WERI-Rb-1 (cell line): ENCODE measurements around the gene EPB41L4B.

Source experiments
- DNase-seq: peaks from one replicate; pipeline ENCODE4 v3.0.0-alpha.2; 2020
- H3K27ac ChIP-seq: fragments of 250-450 bp; sonication (Bioruptor Pico); 2 replicates; pipeline ENCODE4 v1.5.1; 2020; ENCODE audit warnings: mild to moderate bottlenecking, moderate library complexity
- H3K27me3 ChIP-seq: fragments of 250-450 bp; sonication (Bioruptor Pico); 2 replicates; pipeline ENCODE4 v1.5.1; 2021; ENCODE audit warnings: mild to moderate bottlenecking, low read depth, moderate library complexity; ENCODE audit not compliant: insufficient read depth, severe bottlenecking
- H3K36me3 ChIP-seq: fragments of 250-450 bp; sonication (Bioruptor Pico); 2 replicates; pipeline ENCODE4 v1.5.1; 2020; ENCODE audit warnings: mild to moderate bottlenecking, moderate library complexity
- H3K4me3 ChIP-seq: 2 replicates; pipeline ENCODE4 v1.5.1; 2011; ENCODE audit warnings: low read depth, mild to moderate bottlenecking, control low read depth, low read length
- H3K9me3 ChIP-seq: fragments of 250-450 bp; sonication (Bioruptor Pico); 2 replicates; pipeline ENCODE4 v1.5.1; 2021; ENCODE audit warnings: mild to moderate bottlenecking, moderate library complexity; ENCODE audit not compliant: severe bottlenecking
- TF ChIP-seq, protein P1 (sequence below): IDR thresholded peaks from 2 replicates; pipeline ENCODE4 v1.5.1; 2011; ENCODE audit warnings: low read depth, mild to moderate bottlenecking, control low read depth, inconsistent platforms, low read length

EPB41L4B gene

DNA sequence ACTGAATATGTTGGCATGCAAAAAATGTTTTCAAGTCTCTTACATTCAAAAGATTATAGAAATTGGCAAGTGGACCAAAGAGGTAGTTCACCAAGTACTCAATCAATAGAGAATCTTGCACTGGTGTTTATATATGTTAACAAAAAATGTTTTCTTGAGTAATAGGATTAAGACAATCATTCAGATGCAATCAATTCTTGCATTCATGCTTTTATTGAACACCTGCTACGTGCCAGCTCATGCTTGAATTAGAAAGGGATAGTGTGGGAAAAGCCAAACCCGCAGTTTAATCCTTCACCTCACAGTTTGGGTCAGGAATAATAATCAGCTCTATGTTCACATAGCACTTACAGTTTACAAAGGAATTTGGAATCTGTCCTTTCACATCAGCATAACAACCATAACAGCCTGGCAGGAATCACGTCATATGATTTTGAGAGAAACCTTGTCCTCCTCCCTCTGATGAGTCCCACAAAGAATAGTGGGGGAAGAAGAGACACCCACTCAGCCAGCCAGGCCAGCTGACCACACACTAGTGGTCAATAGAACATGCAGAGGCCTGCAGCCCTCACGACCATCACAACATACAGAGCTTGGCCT, 117.0 kb downstream of the EPB41L4B start:
- H3K36me3 ChIP-seq = no peaks in the 10 kb centered on the region
- H3K4me3 ChIP-seq = no peak overlapping the region
- TF ChIP-seq, protein P1, sequence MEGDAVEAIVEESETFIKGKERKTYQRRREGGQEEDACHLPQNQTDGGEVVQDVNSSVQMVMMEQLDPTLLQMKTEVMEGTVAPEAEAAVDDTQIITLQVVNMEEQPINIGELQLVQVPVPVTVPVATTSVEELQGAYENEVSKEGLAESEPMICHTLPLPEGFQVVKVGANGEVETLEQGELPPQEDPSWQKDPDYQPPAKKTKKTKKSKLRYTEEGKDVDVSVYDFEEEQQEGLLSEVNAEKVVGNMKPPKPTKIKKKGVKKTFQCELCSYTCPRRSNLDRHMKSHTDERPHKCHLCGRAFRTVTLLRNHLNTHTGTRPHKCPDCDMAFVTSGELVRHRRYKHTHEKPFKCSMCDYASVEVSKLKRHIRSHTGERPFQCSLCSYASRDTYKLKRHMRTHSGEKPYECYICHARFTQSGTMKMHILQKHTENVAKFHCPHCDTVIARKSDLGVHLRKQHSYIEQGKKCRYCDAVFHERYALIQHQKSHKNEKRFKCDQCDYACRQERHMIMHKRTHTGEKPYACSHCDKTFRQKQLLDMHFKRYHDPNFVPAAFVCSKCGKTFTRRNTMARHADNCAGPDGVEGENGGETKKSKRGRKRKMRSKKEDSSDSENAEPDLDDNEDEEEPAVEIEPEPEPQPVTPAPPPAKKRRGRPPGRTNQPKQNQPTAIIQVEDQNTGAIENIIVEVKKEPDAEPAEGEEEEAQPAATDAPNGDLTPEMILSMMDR = no peak
- no peaks in the 10 kb centered on the region for H3K27me3 ChIP-seq
- H3K9me3 ChIP-seq = no peaks in the 10 kb centered on the region
- no peak for DNase-seq
- H3K27ac ChIP-seq = no peak overlapping the region

DNA sequence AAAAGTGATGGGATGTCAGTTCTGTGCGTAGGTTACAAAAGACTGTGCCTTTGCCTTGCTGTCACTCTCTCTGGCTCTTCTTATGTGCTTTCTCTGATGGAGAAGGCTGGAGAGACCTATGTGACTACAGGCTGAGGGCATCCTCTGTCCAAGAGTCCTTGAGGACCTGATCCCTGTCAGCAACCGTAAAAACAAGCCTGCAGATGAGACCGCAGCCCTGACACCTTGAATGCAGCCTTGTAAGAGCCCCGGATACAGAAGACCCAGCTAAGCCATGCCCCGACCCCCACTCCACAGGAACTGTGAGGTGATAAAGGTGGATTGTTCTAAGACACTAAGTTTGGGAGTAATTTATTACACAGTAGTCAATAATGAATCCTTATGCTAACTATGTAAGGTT, 121.2 kb downstream of the EPB41L4B start:
- DNase-seq = no peak
- H3K27me3 ChIP-seq = no peaks in the 10 kb centered on the region
- H3K4me3 ChIP-seq = no peak overlapping the region
- no peaks in the 10 kb centered on the region for H3K36me3 ChIP-seq
- TF ChIP-seq, protein P1 = no peak
- no peaks in the 10 kb centered on the region for H3K9me3 ChIP-seq
- H3K27ac ChIP-seq = no peak overlapping the region

DNA sequence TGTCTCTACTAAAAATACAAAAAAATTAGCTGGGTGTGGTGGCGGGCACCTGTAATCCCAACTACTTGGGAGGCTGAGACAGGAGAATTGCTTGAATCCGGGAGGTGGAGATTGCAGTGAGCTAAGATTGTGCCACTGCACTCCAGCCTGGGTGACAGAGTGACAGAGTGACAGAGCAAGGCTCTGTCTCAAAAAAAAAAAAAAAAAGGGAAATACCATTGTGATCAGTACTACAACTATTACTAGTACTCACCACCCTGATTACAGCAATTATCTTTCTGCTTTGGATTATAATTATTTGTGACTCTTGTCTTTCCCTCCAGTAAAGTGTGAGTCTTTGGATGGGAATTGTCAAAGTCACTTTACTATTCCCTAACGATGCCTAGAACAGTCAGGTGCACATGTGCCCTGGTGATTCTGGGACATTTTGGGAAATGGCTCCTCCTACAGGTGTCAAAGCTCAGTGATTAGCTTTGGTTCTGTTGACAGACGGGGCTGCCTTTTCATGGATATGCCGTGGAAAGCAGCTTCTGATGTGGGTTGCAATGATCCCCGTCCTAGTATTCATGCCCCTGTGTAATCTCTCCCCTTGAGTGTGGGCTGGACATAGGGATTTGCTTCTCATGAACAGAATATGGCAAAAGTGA, 122.0 kb downstream of the EPB41L4B start:
- TF ChIP-seq, protein P1 = peak; percentile 38
- Histone ChIP-seq H3K36me3 (no peaks in the 10 kb centered on the region), H3K27me3 (no peaks in the 10 kb centered on the region), H3K9me3 (no peaks in the 10 kb centered on the region), H3K27ac (no peak overlapping the region), H3K4me3 (no peak overlapping the region)
- no peak for DNase-seq

DNA sequence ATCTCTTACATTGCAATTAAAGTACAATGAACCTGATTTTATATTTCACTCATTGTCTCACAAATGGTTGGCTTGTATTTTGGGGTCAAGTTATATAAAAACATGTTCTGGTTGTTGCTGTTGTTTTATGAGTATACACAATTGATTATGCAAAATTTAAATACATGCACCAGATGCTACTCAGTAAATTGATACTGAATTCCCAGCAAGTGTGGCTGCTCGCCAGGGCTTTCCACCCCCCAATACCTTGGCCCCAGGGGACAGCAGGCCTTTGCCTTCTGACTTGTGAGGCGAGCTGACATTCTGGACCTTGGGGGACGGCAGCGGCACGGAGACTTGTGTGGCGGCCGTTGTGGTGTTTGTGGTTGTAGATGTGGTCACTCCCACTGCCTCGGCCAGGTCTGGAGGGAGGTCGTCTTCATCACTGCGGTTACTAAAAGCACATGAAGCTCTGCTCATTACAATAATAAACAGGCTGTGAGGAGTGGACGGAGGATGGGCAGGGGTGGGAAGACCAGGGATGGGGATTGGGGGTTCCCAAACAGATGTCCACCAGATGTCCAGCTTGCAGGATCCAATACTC, 126.8 kb downstream of the EPB41L4B start:
- Histone ChIP-seq H3K27ac (no peak overlapping the region), H3K4me3 (no peak overlapping the region), H3K9me3 (no peaks in the 10 kb centered on the region), H3K36me3 (no peaks in the 10 kb centered on the region), H3K27me3 (no peaks in the 10 kb centered on the region)
- TF ChIP-seq, protein P1 = no peak
- no peak for DNase-seq

DNA sequence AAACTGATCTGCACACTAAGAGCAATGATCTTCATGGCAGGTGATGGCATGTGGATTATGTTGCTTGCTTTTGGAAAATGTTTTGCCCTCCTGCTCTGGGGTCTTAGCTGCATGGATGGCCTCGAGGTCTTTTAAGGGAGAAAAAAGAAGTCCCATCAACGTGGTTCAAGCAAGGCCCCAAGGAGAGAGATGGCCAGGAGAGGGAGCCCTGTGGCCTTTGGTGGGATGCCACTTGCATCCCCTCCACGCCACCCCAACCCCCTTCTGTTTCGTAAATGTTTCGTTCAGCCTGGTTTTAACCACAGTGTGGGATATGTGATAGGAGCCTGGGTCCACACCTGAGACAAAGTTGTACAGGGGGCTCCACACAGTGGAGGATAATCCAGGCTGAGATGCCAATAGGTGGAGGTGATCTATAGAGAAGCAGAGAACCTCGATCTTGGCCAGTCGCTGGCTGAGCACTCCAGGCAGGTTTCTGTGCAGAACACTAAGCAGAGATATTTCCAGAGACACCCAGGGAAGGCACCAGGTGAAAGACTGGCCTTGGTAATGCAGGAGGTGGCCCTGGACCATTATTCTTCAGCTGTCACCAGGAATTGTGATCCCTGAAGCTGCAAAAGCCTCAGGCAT, 128.0 kb downstream of the EPB41L4B start:
- Histone ChIP-seq H3K9me3 (no peaks in the 10 kb centered on the region), H3K27me3 (no peaks in the 10 kb centered on the region), H3K27ac (peak overlapping the region; percentile 5), H3K4me3 (no peak overlapping the region), H3K36me3 (no peaks in the 10 kb centered on the region)
- peak; percentile 86 for DNase-seq
- TF ChIP-seq, protein P1 = peak; percentile 95
